Measurements from ENCODE around the gene CCNT1.
"Not testable (repeated sequence)": the region's sequence is repeated elsewhere in the genome, so short reads cannot be mapped to it uniquely, and the experiment has no call there.

The CCNT1 gene

DNA sequence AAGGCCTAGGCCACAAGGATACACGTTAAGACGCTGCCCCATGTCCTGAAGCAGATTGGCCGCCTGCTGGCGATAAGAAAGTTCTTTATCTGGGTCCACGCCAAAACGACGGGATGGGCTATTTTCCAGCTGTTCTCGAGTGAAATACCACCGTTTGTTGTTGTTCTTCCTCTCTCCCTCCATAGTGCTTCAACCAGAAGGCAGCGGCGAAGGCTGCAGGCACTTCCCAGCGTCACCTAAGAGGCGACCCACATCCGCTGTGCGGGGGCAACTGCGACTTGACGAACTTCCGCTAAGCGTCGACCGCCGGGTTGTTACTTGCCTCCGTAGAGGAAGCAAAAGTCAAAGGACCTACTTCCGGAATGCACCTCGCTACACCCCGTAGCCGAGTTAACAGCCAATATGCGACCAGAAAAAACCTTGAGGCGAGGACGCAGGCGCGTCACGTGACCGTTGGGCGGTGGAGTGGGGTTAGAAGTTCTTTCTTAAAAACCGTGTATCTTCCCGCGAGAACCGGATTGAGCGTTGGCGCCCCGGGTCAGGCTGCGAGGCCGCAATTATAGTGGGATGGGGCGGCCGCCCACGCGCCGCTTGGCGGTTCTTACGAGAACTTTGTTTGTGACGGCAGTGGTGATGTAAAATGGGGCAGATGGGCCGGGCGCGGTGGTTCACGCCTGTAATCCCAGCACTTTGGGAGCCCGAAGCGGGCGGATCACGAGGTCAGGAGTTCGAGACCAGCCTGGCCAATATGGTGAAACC is at the start of gene CCNT1:
TSS of gene CCNT1 (minus strand) at position 215 of the 759 bp plus-strand sequence. CDS start at position 183, 32 bp downstream.
- DNase-seq = peak; percentile 100

DNA sequence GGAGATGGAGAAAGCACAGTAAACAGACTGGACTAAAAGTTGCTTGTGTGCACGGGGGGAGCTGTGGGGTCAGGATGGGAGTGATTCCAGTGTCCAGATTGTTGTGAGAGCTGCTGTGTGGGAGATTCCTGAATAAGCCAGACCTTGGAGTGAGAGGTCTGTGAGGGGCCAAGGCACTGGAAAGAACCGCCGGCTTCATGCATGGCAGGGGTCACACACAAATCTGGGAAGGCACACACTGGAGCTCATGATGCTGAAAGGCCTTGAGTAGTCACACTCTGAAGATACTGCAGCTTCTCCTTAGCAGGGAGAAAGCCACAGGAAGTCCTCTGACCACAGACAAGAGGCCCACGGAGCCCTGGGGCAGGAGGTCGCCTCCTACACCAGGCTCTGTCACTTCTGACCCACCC is 49.3 kb upstream of the CCNT1 start:
- DNase-seq = peak; percentile 4

DNA sequence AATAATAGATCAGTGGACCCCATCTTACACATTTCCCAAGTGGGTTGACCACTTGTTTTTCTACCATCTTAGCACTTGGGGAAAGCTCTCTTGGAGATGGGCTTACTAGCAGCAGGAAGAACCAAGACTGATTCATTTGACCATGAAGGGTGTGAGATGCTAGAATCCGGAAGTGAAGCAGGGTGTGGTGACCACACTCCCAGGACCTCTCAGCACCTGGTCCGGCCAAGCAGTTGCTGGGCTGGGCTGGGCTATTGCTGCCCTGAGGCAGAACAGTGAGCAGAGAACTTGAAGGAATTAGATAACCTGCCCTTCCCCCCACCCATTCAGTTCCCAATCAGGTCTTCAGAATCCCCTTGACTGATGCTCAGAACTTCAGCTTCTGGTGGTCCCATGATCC is 48.0 kb upstream of the CCNT1 start:
- no peak for DNase-seq

DNA sequence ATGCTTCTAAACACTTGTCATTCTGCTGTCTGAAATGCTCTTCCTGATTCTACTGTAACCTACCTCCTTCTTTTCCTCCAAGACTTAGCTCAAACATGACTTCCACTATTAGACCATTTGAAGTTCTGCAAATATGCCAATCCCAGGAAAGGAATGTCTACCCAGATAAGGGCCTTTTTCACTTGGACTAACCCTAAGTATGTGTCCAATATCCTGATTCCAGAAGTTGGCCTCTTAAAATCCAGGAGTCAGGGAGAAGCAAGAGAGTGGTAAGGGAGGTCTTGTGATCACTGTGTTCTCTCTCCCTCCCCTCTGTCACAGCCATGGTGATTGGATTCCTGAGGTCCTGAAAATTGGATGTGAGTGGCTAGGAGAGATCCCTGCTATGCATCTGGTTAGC is 42.2 kb upstream of the CCNT1 start:
- DNase-seq = no peak

DNA sequence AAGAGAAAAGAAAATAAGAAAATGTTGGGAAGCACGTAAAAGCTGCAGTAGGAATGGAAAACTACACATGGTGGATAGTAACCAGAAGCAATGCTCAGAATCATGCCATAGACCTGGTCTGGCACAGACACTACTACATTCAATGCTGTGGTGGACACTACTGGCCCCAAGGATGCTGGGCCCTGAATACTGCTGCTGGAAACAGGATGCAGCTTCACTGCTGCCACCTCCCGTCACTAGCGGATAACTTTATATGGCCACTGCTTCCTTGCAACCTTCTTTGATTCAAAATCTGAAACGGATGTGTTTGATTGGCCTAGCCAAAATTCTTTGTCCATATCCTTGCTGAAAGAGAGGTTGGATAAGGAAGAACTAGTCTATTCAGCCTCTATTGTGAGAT is 41.7 kb upstream of the CCNT1 start:
- no peak for DNase-seq

DNA sequence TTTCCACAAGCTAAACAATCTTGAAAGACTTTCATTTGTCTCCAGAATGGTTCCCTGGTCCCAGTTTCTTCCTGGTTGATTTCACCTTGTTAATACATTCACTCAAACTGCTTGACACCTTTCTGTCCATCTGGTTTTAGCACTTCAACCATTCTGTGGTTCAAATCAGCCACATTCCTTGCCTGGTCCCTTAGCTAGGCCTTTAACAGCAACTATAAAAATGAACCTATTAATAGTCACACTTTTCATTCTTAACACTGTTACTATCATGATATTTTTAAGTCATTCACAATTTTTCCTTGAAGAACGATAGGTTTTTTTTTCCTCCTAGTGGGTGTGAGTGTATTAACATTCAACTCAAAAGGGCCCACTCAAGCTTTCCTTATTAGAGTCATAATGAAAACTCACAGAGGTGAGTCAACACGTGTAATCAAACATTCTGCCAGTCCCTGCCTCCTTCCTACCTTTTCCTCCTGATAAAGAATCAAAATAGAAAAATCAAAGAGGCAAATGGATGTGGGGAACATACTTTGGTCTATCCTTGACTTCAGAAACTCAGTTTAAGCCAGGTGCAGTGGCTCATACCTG is 34.4 kb upstream of the CCNT1 start:
- DNase-seq = no peak

DNA sequence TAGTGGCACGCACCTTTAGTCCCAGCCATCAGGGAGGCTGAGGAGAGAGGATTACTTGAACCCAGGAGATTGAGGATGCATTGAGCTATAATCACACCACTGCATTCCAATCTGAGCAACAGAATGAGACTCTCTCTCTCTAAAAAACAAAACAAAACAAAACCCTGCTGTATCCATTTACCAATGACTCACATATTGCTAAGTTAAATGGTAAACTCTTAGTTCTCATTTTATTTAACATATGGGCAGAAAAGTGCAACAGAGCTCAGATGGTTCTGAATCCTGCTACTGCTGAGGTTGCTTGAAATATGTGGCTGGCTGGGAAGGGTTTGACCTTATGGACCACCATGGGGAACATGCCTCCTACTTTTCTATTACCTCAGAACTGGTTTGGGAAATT is 33.7 kb upstream of the CCNT1 start:
- DNase-seq = no peak

DNA sequence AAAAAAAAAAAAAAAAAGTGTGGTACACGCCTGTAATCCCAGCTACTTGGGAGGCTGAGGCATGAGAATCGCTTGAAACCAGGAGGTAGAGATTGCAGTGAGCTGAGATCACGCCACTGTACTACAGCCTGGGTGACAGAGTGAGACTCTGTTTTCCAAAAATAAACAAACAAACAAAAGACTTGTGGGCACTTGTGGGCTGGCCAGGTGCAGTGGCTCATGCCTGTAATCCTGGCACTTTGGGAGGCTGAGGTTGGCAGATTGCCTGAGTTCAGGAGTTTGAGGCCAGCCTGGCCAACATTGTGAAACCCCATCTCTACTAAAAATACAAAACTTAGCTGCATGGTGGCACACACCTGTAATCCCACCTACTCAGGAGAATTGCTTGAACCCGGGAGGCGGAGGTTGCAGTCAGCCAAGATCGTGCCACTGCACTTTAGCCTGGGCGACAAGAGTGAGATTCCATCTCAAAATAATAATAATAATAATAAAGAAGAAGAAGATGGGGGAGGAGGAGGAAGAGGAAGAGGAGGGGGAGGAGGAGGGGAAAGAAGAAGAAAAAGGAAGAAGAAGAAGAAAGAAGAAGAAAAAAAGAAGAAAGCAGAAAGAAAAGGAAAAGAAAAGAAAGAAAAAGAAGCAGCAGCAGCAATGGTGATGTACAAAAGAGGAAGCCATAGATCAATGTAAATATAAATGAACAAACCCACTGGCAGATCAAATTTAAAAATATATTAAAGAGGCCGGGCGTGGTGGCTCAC is 27.9 kb upstream of the CCNT1 start:
- no peak for DNase-seq

DNA sequence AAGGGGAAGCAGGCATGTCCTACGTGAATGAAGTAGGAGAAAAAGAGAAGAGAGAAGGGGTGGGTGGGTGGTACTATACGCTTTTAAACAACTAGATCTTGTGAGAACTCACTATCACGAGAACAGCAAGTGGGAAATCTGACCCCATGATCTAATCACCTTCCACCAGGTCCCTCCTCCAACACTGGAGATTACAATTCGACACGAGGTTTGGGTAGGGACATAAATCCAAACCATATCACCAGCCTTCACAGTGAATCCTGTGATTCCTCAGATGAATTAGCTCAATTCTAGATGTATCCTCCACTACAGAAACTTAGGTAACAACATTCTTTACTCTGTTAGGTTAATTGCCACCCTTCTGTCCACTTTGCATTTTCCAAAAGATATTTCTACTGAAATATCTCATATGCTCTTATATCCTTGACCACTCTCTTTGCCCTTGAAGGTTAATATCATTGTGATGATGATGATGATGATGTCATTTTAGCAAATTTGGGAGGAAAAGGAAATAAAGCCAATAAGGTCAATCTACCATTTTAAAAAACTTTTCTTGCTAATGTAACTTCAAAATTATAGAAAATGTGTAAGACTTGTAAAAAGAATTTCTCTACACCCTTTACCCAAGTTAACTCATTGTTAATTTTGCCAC is 23.2 kb upstream of the CCNT1 start:
- no peak for DNase-seq

DNA sequence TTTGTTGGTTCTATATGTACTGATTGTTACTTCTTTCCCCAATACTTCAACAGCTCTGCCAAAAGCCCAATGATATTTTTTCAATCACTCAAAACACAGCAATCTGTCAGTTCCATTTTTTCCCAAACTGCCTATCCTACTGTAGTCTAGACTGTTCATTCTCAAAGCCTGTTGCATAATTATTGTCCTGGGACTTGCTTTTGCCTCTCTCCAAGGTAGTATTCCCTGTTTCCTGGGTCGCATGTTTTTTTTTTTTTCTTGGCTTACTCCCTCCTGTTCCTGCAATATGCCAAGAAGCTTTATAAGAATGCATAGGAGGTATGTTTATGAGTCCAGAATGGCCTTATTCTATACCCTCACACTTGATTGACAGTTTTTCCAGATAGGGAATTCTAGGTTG is 19.9 kb upstream of the CCNT1 start:
- no peak for DNase-seq

DNA sequence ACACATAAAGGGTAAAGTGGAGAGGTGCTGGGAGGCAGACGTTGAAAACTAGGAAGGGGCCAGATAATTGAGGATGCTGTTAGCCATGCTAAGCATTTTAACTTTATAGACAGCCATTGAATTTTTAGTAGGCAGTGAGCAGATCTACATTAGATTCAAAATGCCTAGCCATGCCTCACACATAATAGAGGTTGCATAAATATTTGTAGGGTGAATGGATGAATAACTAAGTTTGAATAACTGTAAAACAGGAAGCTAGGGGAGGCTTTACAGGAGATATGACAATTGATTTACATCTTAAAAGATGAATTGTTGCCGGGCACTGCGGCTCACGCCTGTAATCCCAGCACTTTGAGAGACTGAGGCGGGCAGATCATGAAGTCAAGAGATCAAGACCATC is 12.3 kb upstream of the CCNT1 start:
- DNase-seq = no peak

DNA sequence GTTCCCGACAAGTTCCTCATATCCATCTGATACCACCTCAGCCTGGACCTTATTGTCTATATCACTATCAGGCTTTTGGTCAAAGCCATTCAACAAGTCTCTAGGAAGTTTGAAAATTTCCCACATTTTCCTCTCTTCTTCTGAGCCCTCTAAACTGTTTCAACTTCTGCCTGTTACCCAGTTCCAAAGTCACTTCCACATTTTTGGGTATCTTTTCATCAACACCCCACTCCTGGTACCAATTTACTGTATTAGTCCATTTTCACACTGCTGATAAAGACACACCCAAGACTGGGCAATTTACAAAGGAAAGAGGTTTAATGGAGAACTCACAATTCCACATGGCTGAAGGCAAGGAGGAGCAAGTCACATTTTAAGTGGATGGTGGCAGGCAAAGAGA is 4.2 kb upstream of the CCNT1 start:
- not testable (repeated sequence) for DNase-seq

DNA sequence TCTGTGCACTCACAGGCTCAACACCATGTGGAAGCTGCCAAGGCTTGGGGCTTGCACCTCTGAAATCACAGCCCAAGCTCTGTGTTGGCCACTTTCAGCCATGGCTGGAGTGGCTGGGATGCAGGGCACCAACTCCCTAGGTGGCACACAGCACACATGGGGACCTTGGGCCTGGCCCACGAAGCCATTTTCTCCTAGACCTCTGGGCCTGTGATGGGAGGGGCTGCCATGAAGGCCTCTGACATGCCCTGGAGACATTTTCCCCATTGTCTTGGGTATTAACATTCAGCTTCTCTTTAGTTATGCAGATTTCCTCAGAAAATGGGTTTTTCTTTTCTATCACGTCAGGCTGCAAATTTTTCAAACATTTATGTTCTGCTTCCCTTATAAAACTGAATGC is 3.7 kb upstream of the CCNT1 start:
- DNase-seq = not testable (repeated sequence)

DNA sequence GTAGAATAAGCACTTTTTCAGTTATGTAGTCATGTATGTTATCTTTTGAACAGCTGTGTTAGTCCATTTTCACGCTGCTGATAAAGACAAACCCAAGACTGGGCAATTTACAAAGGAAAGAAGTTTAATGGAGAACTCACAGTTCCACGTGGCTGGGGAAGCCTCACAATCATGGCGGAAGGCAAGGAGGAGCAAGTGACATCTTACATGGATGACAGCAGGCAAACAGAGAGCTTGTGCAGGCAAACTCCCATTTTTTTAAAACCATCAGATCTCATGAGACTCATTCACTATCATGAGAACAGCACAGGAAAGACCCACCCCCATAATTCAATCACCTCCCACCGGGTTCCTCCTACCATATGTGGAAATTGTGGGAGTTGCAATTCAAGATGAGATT is 2.5 kb upstream of the CCNT1 start:
- not testable (repeated sequence) for DNase-seq

DNA sequence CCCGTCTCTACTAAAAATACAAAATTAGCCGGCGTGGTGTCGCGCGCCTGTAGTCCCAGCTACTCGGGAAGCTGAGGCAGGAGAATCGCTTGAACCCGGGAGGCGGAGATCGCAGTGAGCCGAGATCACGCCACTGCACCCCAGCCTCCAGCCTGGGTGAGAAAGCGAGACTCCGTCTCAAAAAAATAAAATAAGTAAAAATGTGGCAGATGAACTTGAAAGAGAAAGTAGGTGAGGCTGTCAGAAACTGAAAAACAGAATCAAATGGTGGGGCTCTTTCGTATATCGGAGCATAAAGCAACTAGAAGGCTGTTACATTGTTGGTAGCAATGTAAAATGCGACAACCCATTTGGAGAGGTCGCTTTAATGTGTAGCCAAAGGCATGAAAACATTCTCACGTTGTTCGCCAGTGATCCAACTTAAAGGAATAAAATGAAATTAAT is 767 bp upstream of the CCNT1 start:
- no peak for DNase-seq

DNA sequence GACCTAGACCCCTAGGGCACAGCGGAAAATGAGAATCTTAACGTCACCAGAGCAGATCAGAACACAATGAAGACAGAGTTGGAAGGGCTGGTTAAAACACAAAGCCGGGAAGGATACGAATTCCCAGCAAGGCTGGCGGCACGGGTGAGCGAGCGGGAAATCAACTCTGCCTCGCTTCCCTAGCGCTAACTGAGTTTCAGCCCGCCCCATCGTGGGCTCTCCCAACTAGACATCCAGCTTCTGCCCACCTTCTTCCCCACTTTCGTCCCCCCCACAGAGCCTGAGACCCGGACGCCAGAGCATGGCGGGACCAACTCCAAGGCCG is 377 bp downstream of the CCNT1 start:
- DNase-seq = no peak

DNA sequence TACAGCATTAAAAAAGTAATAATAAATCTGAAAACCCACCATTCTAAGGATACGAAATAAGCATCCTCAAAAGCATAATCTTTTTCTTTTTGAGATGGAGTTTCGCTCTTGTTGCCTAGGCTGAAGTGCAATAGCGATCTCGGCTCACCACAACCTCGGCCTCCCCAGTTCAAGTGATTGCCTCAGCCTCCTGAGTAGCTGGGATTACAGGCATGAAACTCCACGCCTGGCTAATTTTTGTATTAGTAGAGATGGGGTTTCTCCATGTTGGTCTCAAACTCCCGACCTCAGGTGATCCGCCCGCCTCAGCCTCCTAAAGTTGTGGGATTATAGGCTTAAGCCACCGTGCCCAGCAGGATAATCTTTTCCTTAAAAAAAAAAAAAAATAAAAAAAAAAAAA is 4.3 kb downstream of the CCNT1 start:
- no peak for DNase-seq

DNA sequence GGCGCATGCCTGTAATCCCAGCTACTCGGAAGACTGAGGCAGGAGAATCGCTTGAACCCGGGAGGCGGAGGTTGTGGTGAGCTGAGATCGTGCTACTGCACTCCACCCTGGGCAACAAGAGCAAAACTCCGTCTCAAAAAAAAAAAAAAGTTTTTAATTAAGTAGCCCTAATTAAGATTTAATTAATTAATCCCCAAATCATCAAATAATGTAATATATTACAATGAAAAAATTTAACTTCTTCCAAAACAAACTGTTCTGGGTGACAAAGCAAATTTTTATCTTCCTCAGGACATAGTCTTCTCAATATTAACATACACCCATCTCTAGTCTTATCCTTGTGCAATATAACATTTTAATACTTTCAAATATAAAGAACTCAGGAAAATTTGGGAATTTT is 17.7 kb downstream of the CCNT1 start:
- DNase-seq = not testable (repeated sequence)

DNA sequence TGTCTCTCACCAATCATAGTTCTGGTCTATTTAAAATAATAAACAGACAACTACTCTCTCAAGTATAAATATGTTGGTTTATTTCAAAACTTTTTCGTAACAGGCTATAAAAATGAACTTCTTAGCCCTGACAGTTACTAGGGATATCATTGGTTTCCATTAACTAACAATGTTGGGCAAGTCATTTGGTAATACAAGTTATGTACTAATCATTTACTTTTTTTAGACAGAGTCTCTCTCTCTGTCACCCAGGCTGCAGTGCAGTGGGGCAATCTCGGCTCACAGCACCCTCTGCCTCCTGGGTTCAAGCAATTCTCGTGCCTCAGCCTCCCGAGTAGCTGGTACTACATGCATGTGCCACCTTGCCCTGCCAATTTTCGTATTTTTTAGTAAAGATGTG is 19.9 kb downstream of the CCNT1 start:
- DNase-seq = no peak

DNA sequence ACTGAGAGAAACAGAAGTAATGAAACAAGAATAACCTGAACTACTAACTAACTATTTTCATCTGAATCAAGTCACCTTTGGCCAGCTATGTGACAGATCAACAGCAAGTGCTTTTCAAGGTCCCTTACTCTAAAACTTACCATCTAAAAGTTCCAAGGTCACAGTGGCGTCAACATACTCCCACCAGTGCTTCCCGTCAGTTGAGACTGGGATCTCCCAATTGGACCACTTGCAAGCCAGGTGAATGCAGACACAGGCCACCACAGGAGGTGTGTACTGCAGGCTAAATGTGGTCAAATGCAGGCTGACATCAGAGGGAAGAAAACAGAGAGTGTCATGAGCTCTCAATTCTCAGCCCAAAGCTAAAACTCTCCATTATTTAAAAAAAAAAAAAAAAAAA is 20.6 kb downstream of the CCNT1 start:
- no peak for DNase-seq

DNA sequence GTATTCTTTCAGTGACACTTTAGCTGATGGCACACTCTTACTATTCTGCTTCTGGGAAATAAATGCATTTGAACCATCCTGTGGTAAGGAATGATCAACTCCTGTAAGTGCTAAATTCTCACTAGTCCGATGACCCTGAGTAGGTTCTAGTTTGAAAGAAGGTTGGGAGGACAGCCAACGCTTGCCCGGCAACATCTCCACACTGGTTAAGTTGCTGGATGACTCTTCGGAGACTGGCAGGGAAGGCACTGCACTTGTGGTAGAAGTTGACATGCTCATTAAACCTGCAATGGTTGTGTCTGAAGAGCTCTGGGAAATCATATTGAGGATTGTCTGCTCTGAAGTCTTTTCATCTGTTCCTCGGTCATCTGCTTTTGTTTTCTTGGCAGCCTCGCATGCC is 22.5 kb downstream of the CCNT1 start:
- DNase-seq = no peak

DNA sequence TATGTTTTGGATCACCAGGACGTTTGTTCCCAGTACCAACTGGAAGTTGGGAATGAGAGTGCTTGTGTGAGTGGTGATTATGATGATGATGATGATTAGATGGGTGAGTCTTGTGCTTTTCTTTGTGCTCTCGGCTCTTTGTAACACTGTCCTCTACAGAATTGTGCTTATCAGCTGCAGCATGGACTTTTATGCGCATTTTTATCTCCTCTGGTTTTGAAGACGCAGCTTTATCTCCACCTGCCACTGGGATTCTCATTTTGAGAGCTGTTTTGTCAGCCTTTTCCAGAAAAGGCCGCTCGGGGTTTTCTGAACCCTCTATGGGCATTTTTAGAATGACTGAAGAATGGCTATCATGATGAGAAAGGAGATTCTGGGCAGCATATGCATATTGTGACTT is 22.9 kb downstream of the CCNT1 start:
- no peak for DNase-seq

DNA sequence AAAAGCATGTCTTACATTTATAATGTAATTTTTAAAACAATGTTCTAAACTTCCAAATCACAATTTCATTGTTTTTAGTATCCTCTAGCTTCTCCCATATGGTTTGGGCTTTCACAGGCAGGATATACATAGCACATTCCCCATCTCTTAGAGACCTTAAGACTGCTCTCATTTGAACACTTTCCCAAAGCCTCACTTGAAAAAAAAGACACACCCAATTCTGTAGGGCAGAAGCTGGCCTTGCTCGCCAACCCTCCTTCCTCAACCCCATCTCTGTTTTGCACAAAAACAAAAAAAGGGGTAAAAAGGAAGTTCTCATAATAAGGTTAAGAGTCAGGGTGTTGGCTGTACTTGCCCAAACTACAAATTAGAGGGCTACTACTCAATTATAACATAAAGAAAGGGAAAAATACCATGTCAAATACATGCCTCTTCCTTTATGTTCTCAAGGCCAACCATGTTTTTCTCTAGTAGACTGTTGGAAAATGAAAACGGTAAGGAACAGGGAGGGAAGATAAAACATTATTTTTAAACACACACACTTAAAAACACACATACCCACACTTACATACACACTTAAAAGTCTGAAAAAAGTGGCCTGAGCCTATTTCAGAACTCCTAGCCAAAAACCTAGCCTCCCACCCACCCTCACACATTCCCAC is 24.6 kb downstream of the CCNT1 start:
- no peak for DNase-seq
